Epithelial cell of prostate (primary cell): ENCODE data around the gene KLRC4.
"Not testable (repeated sequence)": the region's sequence is repeated elsewhere in the genome, so short reads cannot be mapped to it uniquely, and the experiment has no call there.

Source experiments
- DNase-seq: peaks from one replicate; pipeline ENCODE4 v3.0.0-alpha.2; 2011; ENCODE audit warnings: low read depth, low spot score
- H3K27ac ChIP-seq: fragments of 450-650 bp; 2 replicates; pipeline ENCODE4 v1.5.1; 2017; ENCODE audit warnings: mild to moderate bottlenecking

Gene KLRC4, protein sequence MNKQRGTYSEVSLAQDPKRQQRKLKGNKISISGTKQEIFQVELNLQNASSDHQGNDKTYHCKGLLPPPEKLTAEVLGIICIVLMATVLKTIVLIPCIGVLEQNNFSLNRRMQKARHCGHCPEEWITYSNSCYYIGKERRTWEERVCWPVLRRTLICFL

DNA sequence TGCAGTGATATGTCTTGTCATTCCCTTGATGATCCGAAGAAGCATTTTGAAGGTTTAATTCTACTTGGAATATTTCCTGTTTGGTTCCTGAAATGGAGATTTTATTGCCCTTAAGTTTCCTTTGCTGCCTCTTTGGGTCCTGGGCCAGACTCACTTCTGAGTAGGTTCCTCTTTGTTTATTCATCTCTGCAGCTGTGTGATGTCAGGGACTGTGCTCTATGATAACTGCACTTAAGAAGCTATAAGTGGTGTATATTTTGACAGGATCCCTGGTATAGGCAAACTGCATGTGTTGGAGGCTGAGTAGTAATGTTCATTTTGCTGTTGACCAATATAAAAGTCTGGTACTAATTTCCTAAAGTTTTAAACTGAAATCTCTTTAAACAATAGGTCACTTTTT, at the start of gene KLRC4:
KLRC4 (minus strand) TSS at position 366 of the 400 bp plus-strand sequence; CDS start at position 184, 182 bp downstream.
- no peak for DNase-seq
- no peak within 1 kb of the TSS for H3K27ac ChIP-seq

DNA sequence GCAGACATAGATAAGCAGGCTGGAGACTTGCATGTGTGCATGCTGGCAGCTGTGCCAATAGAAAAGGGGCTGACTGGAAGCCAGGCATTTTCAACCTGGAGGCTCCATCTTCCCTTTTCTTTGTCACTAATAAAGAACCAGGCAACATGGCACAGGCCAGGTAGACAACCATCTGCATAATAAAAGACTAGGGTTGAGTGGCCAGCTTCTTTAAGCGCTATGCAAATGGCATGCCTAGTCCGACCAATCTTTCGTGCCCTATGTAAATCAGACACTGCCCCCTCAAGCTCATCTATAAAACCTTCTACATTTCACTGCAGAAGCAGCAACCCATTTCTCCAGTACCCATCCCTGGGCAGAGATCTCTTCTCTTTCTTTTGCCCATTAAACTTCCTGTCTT, 48.2 kb upstream of the KLRC4 start:
- no peak for DNase-seq
- H3K27ac ChIP-seq = no peak overlapping the region

DNA sequence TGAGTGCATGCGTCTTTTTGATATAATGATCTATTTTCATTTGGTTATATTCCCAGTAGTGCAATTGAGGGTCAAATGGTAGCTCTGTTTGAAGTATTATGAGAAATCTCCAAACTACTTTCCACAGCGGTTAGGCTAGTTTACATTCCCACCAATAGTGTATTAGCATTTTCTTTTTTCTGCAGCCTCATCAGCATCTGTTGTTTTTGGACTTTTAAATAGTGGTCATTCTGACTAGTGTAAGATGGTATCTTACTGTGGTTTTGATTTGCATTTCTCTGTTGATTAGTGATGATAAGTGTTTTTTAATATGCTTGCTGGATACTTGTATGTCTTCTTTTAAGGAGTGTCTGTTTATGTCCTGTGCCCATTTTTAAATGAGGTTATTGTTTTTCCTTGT, 47.3 kb upstream of the KLRC4 start:
- no peak overlapping the region for H3K27ac ChIP-seq
- no peak for DNase-seq

DNA sequence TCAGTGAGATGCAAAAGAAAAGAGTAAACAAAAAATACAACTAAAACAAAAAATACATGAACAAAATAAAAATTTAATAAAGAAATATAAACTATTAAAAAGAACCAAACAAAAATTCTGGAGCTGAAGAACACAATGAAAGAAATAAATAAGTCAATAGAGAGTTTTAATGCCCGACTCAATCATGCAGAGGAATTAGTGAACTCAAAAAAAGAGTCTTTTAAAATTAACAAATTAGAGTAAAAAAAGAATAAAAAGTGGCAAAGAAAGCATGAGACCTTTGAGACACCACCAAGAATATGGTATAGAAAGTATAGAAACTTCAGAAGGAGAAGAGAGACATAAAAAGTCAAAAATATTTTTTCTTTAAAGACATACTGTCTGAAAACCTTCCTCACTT, 46.2 kb upstream of the KLRC4 start:
- DNase-seq = no peak
- no peak overlapping the region for H3K27ac ChIP-seq

DNA sequence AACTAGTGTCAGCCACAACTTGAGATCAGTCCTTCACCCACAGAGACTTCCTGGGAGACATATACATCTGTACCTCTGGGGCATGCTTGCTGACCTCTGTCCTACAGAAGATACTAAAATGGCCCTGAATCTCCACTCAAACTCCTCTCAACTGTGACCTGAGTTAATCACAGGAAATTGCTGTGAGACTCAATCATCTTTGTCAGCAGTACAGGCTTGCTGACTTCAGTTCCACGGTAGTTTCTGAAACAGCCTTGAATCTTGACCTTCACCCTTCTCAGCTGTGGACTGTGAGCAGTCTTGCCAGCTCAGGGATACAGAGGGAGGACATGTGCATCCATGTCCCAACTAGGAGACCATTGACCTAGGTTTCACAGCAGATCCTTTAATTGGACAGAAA, 45.0 kb upstream of the KLRC4 start:
- H3K27ac ChIP-seq = no peak overlapping the region
- DNase-seq = no peak

DNA sequence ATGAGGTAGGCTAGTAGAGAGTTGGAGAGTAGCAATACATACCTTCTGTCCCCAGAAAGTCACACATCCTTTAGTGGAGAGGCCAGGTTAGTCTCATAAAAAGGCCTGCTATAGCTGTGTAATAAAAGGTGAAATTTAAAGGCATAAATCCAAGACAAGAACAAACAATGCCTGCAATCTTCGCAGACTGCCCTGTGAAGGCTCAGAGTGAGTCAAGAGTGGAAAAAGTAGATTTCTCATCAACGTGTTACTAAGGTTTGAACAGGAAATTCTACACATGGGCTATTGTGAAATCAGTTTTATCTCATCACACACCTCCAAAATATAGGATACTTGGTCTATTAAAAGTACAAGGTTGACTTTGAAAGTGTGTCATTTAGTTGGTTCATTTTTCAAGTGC, 43.6 kb upstream of the KLRC4 start, which contains the start of gene KLRC1:
KLRC1 (minus strand) TSS at position 222 of the 400 bp plus-strand sequence. CDS start 2,221 bp downstream, outside the sequence.
- H3K27ac ChIP-seq = peak within 1 kb of the TSS; percentile 14
- DNase-seq = peak; percentile 36

DNA sequence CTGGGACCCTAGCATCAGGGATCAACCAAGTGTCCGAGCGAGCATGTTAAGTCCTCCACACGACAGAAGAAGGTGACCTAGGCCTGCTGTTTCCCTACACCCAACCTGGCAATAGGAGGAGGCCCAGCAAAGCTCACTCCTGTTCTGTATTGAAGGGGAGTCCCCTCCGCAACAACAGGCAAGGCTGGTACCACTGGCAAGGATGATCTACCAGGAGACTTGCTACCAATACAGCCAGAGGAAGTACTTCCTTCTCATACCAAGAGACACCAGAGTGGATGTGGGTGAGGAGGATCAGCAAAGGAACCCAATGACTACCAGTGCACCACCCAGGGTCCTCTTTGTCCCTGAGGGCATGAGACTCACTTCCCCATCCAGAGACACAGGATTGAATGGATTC, 38.7 kb upstream of the KLRC4 start:
- no peak overlapping the region for H3K27ac ChIP-seq
- DNase-seq = no peak

DNA sequence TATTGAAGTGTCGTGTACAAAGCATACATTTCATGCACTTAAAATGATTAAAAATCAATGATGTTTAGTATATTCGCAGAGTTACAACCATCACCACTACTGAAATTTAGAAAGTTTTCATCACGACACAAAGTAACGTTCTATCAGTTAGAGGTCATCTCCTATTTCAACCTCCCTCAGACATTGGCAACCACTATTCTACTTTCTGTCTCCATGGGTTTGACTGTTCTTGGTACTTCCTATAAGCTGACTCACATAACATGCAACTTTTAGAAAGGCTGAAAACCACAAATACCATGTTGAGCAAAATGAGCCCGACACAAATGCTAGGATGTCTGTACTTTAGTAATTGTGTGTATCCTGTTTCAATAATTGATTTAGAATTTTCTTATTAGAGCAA, 36.5 kb upstream of the KLRC4 start:
- not testable (repeated sequence) for DNase-seq, H3K27ac ChIP-seq

DNA sequence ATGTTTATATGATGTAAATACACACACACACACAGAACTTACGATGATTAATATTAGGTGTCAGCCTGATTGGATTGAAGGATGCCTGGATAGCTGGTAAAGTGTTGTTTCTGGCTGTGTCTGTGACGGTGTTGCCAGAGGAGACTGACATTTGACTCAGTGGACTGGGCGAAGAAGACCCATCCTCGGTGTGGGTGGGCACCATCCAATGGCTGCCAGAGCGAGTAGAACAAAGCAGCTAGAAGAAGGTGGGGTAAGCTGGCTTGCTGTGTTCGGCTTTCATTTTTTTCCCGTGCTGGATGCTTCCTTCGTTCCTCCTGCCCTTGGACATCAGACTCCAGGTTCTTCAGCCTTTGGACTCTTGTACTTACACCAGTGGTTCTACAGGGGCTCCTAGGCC, 31.6 kb upstream of the KLRC4 start:
- H3K27ac ChIP-seq, DNase-seq: not testable (repeated sequence)

DNA sequence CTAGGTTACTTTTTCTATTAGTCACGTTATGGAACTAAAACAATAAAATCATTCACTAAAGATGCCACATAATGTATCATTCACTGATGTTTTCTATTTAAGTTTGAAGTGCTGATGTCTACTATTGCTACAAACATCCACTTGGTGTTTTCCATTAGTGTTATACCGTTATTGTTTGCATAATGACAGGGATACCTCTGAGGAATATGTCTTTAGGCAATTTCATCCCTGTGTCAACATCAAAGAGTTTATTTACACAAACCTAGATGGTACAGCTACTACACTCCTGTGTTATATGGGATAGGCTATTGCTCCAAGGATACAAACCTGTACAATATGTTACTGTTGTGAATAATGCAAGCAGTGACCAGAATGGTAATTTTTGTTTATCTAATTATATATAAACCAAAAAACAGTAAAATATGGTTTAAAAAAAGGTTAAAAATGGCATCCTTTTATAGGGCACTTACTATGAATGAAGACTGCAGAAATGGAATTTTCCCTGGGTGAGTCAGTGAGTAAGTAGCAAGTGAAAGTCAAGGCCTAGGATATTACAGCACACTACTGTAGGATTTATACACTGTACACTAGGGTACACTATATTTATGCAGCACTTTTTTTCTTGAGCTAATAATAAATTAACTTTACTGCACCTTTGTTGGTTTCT, 30.2 kb upstream of the KLRC4 start:
- H3K27ac ChIP-seq, DNase-seq: not testable (repeated sequence)

DNA sequence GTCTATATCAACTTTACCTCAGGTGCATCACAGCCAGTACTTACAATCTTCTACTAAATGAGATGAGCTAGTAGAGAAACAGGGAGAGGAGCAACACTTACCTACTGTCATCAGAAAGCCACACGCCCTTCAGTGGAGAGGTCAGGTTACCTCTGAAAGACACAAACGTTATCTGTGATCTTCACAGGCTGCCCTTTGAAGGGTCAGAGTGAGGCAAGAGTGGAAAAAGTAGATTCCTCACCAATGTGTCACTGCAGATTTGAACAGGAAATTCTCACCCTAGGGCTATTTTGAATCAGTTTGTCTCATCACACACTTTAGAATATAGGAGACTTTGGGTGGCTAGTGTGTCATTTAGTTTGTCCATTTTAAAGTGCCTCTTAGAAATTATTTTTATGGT, 28.0 kb upstream of the KLRC4 start:
- DNase-seq, H3K27ac ChIP-seq: not testable (repeated sequence)

DNA sequence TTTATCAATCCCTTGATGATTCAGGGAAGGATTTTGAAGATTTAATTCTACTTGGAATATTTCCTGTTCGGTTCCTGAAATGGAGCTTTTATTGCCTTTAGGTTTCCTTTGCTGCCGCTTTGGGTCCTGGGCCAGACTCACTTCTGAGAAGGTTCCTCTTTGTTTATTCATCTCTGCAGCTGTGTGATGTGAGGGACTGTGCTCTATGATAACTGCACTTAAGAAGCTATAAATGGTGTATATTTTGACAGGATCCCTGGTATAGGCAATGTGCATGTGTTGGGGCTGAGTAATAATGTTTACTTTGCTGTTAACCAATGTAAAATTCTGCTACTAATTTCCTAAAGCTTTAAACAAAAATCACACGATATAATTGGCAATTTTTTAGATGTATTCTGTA, 26.3 kb upstream of the KLRC4 start, which contains the start of gene KLRC2:
KLRC2 (minus strand) TSS at position 195 of the 400 bp plus-strand sequence; CDS start at position 171, 24 bp downstream.
- H3K27ac ChIP-seq, DNase-seq: not testable (repeated sequence)

DNA sequence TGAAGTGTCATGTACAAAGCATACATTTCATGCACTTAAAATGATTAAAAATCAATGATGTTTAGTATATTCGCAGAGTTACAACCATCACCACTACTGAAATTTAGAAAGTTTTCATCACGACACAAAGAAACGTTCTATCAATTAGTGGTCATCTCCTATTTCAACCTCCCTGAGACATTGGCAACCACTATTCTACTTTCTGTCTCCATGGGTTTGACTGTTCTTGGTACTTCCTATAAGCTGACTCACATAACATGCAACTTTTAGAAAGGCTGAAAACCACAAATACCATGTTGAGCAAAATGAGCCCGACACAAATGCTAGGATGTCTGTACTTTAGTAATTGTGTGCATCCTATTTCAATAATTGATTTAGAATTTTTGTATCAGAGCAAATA, 21.1 kb upstream of the KLRC4 start:
- not testable (repeated sequence) for H3K27ac ChIP-seq, DNase-seq

DNA sequence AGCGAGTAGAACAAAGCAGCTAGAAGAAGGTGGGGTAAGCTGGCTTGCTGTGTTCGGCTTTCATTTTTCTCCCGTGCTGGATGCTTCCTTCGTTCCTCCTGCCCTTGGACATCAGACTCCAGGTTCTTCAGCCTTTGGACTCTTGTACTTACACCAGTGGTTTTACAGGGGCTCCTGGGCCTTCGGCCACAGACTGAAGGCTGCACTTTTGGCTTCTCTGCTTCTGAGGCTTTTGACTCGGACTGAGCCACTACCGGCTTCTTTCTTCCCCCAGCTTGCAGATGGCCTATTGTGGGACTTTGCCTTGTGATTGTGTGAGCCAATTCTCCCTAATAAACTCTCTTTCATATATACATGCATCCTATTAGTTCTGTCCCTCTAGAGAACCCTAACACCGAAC, 16.4 kb upstream of the KLRC4 start:
- not testable (repeated sequence) for DNase-seq, H3K27ac ChIP-seq

DNA sequence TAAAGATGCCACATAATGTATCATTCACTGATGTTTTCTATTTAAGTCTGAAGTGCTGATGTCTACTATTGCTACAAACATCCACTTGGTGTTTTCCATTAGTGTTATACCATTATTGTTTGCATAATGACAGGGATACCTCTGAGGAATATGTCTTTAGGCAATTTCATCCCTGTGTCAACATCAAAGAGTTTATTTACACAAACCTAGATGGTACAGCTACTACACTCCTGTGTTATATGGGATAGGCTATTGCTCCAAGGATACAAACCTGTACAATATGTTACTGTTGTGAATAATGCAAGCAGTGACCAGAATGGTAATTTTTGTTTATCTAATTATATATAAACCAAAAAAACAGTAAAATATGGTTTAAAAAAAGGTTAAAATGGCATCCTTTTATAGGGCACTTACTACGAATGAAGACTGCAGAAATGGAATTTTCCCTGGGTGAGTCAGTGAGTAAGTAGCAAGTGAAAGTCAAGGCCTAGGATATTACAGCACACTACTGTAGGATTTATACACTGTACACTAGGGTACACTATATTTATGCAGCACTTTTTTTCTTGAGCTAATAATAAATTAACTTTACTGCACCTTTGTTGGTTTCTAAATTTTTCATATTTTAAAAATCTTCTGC, 14.8 kb upstream of the KLRC4 start:
- DNase-seq = not testable (repeated sequence)

DNA sequence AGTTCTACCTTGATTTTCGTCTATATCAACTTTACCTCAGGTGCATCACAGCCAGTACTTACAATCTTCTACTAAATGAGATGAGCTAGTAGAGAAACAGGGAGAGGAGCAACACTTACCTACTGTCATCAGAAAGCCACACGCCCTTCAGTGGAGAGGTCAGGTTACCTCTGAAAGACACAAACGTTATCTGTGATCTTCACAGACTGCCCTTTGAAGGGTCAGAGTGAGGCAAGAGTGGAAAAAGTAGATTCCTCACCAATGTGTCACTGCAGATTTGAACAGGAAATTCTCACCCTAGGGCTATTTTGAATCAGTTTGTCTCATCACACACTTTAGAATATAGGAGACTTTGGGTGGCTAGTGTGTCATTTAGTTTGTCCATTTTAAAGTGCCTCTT, 12.6 kb upstream of the KLRC4 start:
- not testable (repeated sequence) for H3K27ac ChIP-seq, DNase-seq

More for the DNA sequence above, 14.8 kb upstream of the KLRC4 start:
- not testable (repeated sequence) for H3K27ac ChIP-seq

DNA sequence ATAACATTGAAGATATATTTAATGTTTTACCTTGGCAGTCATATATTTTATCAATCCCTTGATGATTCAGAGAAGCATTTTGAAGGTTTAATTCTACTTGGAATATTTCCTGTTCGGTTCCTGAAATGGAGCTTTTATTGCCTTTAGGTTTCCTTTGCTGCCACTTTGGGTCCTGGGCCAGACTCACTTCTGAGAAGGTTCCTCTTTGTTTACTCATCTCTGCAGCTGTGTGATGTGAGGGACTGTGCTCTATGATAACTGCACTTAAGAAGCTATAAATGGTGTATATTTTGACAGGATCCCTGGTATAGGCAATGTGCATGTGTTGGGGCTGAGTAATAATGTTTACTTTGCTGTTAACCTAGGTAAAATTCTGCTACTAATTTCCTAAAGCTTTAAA, 10.8 kb upstream of the KLRC4 start, which contains the start of gene KLRC3:
KLRC3 (minus strand) TSS at position 262 of the 400 bp plus-strand sequence; CDS start at position 217, 45 bp downstream.
- DNase-seq, H3K27ac ChIP-seq: not testable (repeated sequence)

DNA sequence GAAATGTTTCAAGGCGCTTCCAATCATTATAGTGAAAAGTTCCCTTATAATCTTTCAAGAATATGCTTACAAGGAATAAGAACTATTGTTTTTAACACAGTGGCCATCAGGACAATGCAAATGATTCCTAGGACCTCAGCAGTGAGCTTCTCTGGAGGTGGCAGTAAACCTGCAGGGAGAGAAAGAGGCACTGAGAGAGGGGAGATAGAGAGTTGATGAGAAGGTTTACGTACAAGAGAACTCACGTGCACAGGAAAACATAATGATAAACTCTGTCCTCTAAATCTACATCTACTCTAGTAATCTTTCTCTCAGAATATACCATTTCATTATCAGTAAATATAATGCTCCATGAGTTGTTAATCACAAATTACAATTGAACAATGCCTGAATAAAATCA, 715 bp downstream of the KLRC4 start:
- no peak overlapping the region for H3K27ac ChIP-seq

DNA sequence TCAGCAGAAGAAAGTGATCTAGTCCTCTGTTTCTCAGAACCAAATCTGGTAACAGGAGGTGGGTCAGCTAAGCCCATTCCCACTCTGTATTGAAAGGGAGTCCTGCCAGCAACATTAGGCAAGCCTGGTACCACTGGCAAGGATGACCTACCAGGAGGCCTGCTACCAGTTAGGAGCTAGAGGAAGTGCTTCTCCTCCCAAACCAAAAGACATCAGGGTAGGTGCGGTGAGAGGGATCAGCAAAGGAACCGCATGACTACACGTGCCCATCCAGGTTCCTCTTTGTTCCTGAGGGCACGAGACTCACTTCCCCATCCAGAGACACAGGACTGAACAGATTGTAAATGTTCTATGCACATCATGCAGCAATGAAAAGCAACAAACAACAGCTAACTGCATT, 2.8 kb downstream of the KLRC4 start:
- H3K27ac ChIP-seq = no peak overlapping the region
- no peak for DNase-seq

More for the DNA sequence above, 715 bp downstream of the KLRC4 start:
- DNase-seq = no peak

DNA sequence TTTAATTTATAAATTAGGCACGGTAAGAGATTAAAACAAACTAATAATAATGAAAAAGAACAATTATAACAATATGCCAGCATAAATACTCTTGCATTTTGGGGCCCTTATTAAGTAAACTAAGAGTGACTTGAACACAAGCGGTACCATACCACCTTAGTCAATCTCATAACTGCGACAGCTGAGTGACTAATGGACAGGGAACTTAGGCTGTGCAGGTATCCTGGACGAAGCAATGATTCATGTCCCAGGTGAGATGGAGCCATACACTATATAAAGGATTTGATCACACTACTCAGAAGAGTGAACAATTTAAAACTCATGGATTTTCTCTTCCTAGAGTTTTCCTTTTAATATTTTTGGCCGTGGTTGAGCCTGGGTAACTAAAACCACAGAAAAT, 4.3 kb downstream of the KLRC4 start:
- no peak overlapping the region for H3K27ac ChIP-seq
- DNase-seq = peak; percentile 46

DNA sequence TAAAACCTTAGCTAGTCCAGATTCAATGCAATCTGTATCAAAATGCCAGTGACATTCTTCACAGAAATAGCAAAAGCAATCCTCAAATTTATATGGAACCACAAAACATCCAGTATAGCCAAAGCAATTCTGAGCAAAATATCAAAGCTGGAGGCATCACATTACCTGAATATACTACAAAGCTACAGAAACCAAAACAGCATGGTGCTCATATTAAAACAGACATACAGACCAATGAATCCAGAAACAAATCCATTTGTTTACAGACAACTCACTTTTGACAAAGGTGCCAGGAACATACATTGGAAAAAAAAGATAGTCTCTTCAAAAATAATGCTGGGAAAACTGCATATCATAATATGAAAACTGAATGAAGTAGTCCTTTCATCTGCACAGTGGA, 4.8 kb downstream of the KLRC4 start:
- no peak overlapping the region for H3K27ac ChIP-seq
- no peak for DNase-seq
